ENCODE data around the gene LSAMP. TPM values are rescaled to one million over a fixed set of nuclear protein-coding genes. Genes with fewer than 3 reads are reported as not detected.

LSAMP gene
- total RNA-seq, 4 donors from 2014 or later, result 1.3 to 8.3 (median 1.8) TPM

DNA sequence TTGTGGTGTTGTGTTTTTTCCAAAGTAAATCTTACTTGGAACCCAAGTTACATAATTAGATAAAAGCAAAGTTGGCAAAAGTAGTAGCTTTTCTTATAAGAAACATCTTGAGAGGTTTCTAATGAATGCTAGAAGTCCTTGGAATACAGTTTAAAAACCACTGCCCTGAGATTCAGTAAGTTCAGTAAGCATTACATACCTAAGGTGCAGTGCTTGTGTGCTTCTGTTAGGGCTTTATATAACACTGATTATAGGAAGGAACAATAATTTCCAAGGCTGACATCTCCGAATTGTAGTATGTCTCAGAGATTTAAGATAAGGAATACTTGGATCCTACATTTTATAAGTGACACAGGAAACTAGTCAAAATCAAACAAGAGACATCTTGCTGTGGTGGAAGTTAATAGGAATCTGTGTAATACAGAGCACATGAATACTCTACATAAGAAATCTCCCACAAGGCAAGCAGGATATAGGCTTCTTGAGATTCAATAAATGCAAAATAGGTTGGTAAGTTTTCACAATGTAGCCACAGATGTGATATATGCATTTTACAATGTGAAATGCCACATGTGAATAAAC is 268.2 kb downstream of the LSAMP start:
- no peak for TF ChIP-seq POLR2A (IDR thresholded peaks at IDR 0.05)
- TF ChIP-seq, protein P1, sequence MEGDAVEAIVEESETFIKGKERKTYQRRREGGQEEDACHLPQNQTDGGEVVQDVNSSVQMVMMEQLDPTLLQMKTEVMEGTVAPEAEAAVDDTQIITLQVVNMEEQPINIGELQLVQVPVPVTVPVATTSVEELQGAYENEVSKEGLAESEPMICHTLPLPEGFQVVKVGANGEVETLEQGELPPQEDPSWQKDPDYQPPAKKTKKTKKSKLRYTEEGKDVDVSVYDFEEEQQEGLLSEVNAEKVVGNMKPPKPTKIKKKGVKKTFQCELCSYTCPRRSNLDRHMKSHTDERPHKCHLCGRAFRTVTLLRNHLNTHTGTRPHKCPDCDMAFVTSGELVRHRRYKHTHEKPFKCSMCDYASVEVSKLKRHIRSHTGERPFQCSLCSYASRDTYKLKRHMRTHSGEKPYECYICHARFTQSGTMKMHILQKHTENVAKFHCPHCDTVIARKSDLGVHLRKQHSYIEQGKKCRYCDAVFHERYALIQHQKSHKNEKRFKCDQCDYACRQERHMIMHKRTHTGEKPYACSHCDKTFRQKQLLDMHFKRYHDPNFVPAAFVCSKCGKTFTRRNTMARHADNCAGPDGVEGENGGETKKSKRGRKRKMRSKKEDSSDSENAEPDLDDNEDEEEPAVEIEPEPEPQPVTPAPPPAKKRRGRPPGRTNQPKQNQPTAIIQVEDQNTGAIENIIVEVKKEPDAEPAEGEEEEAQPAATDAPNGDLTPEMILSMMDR (IDR thresholded peaks at IDR 0.05), result no peak
- H3K36me3 ChIP-seq, result no peaks in the 10 kb centered on the region
- no peak for DNase-seq
- H3K4me1 ChIP-seq, result no peaks in the 10 kb centered on the region
- H3K27ac ChIP-seq, result no peak overlapping the region
- H3K4me3 ChIP-seq, result no peak overlapping the region
- H3K27me3 ChIP-seq, result no peaks in the 10 kb centered on the region
- no peaks in the 10 kb centered on the region for H3K9me3 ChIP-seq

DNA sequence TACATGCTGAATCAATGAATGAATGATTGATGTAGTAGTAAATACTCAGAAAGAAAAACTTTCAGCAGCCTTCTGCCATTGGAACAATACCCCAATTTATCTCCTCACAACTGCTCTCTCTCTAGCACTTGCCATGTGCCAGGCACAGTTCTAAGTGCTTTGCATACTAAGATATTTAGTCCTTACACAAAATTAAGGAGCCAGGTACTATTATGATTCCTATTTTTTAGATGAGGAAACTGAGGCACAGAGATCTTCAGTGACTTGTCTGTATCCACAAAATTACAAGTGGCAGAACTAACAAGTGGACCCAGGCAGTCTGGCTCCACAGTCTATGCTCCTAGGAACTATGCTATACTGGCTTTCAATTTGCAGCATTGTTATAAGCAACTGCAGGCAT is 279.2 kb downstream of the LSAMP start:
- Histone ChIP-seq H3K4me3 (no peak overlapping the region), H3K27ac (no peak overlapping the region), H3K36me3 (no peaks in the 10 kb centered on the region), H3K4me1 (no peaks in the 10 kb centered on the region), H3K9me3 (no peaks in the 10 kb centered on the region), H3K27me3 (no peaks in the 10 kb centered on the region)
- DNase-seq, result no peak
- TF ChIP-seq, protein P1 (IDR thresholded peaks at IDR 0.05), result no peak
- no peak for TF ChIP-seq POLR2A (IDR thresholded peaks at IDR 0.05)

DNA sequence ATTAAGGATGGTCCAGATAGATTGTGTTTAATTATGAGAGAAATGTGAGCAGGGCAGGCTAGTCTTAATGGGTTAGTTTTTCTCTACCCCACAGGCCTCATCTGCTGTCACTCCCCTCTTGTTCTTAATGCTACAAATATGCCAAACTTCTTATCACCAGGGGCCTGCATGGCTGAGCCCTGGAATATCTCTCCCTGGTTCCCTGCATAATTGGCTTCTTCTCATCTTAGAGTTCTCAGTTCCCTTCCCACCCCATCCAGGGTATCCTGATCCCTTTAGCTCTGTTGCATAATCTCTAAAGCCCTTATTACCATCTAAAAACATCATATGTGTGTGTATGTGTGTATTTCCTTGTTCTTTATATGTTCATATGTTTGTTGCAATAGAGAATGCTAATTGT is 279.6 kb downstream of the LSAMP start:
- Histone ChIP-seq H3K4me3 (no peak overlapping the region), H3K27me3 (no peaks in the 10 kb centered on the region), H3K27ac (no peak overlapping the region), H3K4me1 (no peaks in the 10 kb centered on the region), H3K36me3 (no peaks in the 10 kb centered on the region), H3K9me3 (no peaks in the 10 kb centered on the region)
- no peak for DNase-seq
- TF ChIP-seq, protein P1 (IDR thresholded peaks at IDR 0.05), result no peak
- no peak for TF ChIP-seq POLR2A (IDR thresholded peaks at IDR 0.05)

DNA sequence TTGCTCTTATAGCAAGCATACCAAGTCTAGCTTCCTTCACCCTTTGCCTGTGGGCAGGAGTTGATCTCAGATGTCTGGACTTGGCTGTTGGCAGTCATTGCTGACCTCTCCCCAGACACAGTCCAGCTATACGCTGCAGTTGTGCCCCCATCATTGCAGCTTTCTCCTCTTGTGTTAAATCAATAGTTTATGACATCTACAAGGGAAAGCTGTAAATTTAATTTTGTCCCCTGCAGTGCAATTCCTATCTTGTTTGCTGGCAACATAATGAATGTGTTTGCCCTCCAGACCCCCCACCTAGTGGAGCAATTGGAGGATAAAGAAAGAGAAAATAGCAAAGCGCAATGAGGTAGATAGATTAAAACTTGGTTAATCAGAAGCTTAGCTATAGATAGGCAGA is 280.2 kb downstream of the LSAMP start:
- no peaks in the 10 kb centered on the region for H3K36me3 ChIP-seq
- no peaks in the 10 kb centered on the region for H3K27me3 ChIP-seq
- H3K9me3 ChIP-seq, result no peaks in the 10 kb centered on the region
- TF ChIP-seq POLR2A (IDR thresholded peaks at IDR 0.05), result no peak
- TF ChIP-seq, protein P1 (IDR thresholded peaks at IDR 0.05), result no peak
- DNase-seq, result no peak
- H3K4me3 ChIP-seq, result no peak overlapping the region
- no peaks in the 10 kb centered on the region for H3K4me1 ChIP-seq
- no peak overlapping the region for H3K27ac ChIP-seq

DNA sequence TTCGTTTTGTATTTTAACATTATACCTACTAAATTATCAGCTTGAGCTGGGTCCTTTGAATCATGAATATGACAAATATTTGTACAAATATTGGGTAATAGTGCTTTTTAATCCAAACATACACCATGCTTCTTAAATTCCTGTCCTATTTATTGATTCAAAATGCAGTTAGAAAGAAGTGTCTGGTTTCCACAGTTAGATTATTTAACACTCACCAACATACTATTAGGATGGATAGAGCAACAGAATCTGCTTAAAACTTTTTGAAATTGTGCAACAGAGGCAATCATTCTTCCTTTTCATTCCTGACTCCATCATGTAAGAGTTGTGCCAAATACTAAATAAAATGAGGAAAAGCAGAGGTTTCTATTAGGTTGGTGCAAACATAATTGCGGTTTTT is 281.2 kb downstream of the LSAMP start:
- H3K9me3 ChIP-seq, result no peaks in the 10 kb centered on the region
- no peak for TF ChIP-seq POLR2A (IDR thresholded peaks at IDR 0.05)
- TF ChIP-seq, protein P1 (IDR thresholded peaks at IDR 0.05), result no peak
- H3K4me1 ChIP-seq, result no peaks in the 10 kb centered on the region

More for the DNA sequence above, 281.2 kb downstream of the LSAMP start:
- no peak for DNase-seq
- H3K27me3 ChIP-seq, result no peaks in the 10 kb centered on the region
- no peaks in the 10 kb centered on the region for H3K36me3 ChIP-seq
- no peak overlapping the region for H3K4me3 ChIP-seq
- H3K27ac ChIP-seq, result no peak overlapping the region
